DMS 273 treated with DMSO at 0.1 percent for 48 hours (cell line): ENCODE results near the gene RNF187.
"Not testable (repeated sequence)": the region's sequence is repeated elsewhere in the genome, so short reads cannot be mapped to it uniquely, and the experiment has no call there.

ENCODE experiments used
- DNase-seq: peaks from one replicate; lab custom pipeline; 2025; lab: John Stamatoyannopoulos, UW

Gene RNF187

DNA sequence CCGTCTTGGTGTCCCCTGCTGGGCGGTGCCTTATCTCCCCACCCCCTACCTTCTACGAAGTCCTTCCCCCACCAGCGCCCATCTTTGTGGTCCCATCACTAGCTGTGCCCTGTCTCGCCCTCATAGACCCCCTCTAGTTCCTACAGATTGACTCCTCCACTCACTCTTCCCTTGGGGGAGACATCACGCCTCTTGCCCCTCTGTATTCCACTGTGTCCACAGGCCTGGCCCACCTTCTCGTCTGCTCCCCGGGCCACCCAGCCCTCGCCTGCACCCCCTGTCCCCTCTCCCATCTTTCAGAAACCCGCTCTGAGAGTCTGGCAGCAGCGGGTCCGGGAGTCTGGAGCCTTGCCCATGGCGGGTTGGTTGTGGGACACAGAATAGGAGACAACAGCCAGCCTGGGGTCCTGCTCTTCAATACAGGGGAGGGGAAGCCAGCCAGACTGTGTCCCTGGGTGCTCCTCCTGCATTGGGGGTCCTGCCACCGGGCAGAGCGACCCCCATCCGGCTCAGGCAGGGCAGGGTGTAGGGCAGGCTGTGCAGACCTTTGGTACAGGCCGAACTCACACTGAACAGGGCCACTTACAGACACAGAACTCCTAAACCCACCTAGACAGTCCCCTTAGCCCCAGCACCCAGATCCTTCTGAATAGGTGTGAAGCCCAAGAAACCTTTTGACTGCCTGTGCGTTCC is 1.1 kb downstream of the RNF187 start:
- DNase-seq: no peak

DNA sequence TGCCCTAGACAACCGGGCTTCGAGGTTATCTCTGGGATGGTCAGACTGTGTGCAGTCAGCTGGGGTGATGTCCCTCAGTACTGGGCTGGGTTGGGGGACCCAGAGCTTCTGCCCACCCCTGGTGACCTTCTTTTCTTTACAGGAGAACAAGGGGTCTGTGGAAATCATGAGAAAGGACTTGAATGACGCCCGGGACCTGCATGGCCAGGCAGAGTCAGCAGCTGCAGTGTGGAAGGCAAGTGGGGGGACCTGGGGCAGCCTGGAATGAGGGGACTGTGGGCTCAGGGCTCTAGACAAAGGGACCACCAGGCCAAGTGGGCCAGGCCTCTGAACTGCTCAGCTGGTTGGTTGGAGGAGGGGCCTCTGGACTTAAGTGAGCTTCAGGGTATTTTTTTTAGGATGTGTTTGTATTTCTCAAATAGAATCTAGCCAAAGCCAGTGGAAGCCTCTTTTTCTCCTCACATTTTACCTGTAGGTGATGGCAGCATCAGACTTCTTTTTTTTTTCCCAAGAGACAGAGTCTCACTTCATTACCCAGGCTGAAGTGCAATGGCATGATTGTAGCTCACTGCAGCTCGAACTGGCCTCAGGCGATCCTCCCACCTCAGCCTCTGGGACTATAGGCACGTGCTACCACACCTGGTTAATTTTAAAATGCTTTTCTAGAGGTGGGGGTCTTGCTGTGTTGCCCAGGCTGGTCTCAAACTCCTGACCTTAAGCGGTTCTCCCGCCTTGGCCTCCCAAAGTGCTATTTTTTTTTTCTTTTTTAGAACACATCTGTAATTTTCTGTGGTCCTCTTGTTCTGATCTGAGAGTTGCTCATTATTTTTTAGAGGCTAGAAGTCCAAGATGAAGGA is 1.9 kb downstream of the RNF187 start:
- no peak for DNase-seq

GRCh38 chr1:228490120-228491078 is 3.2 kb downstream of the RNF187 start:
- DNase-seq: peak; percentile 6

- DNase-seq: no peak
These were observed 6.2 kb downstream of the RNF187 start for GRCh38 chr1:228493141-228494043.

- DNase-seq: no peak
These were observed 6.8 kb downstream of the RNF187 start for GRCh38 chr1:228494044-228494353.

- no peak for DNase-seq
These were observed 7.2 kb downstream of the RNF187 start for GRCh38 chr1:228494391-228494790.

- no peak for DNase-seq
These were observed 8.0 kb downstream of the RNF187 start for GRCh38 chr1:228494970-228495853.

- DNase-seq: no peak
These were observed 8.9 kb downstream of the RNF187 start for GRCh38 chr1:228496084-228496483.

DNA sequence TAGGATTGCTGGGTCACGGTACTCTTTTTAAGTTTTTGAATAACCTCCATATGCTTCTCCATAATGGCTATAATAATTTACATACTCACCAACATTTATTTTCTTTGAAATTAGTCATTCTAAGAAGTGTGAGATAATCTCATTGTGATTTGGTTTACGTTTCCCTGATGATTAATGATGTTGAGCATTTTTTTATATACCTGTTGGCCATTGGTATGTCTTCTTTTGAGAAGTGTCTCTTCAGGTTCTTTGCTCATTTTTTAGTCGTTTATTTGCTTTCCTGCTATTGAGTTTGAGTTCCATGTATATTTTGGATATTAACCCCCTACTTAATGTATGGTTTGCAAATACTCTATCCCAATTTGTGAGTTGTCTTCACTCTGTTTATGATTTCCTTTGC is 9.3 kb downstream of the RNF187 start:
- DNase-seq: no peak

- DNase-seq: no peak
These were observed 10.0 kb downstream of the RNF187 start for GRCh38 chr1:228497206-228497605.

GRCh38 chr1:228497817-228498216 is 10.6 kb downstream of the RNF187 start:
- DNase-seq: no peak

DNA sequence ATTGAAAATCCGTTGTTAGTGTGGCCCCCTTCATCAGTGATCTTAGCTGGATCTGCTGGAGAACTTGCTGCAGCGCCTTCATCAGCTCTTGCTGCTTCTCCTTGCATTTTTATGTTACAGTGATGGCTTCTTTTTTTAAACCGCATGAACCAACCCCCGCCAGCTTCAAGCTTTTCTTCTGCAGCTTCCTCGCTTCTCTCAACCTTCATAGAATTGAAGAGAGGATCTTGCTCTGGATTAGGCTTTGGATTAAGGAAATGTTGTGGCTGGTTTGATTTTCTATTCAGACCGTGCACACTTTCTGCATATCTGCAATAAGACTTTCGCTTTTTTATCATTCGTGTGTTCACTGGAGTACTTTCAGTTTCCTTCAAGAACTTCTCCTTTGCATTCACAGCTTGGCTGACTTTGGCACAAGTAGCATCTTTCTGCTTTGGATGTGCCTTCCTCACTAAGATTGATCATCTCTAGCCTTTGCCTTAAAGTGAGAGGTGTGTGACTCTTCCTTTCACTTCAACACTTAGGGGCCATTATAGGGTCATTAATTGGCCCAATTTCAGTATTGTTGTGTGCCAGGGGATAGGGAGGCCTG is 13.1 kb downstream of the RNF187 start:
- no peak for DNase-seq

GRCh38 chr1:228500901-228501871 is 14.0 kb downstream of the RNF187 start:
- peak; percentile 50 for DNase-seq

DNA sequence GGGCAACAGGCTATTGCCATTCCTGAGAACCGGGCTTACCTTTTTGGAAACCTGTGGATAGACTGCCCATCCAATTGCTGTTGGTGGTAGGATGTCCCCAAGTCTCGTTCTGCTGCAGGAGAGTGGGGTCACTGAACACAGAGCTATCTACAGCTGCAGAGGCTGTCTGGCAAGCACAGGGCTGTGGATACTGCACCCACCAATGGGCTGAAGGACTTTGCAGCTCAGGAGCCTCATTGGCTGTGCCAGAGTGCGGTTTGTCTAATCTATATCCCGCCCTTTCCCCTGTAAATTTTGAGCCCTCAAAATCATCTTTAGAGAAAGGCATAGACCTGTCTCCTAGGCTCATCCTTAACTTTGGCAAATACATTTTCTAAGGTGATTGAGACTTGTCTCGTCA is 15.3 kb downstream of the RNF187 start:
- no peak for DNase-seq

DNA sequence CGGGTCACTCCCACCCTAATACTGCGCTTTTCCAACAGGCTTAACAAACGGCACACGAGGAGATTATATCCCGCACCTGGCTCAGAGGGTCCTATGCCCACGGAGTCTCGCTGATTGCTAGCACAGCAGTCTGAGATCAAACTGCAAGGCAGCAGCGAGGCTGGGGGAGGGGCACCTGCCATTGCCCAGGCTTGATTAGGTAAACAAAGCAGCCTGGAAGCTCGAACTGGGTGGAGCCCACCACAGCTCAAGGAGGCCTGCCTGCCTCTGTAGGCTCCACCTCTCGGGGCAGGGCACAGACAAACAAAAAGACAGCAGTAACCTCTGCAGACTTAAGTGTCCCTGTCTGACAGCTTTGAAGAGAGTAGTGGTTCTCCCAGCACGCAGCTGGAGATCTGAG is 18.8 kb downstream of the RNF187 start:
- not testable (repeated sequence) for DNase-seq

- no peak for DNase-seq
These were observed 20.9 kb downstream of the RNF187 start for GRCh38 chr1:228507961-228508652.

DNA sequence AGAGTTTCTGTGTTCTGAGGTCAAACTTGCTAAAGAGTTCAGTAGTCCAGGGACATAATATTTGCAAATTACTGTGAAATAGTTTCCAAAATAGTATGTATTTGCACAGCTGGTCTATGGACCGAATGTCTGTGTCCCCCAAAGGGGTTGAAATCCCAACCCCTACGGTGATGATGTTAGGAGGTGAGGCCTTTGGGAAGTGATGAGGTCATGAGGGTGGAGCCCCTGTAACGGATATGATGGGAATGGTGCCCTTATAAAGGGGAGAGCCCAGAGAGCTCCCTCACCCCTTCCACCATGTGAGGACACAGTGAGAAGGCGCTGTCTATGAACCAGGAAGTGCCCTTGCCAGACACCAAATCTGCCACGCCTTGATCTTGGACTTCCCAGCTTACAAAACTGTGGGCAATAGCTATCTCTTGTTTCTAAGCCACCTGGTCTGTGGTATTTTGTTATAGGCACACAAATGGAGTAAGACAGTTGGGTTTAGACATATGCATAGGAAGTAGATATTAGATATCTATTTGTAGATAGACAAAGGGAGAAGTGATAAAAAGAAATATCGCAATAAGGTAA is 21.7 kb downstream of the RNF187 start:
- DNase-seq: no peak
